Kidney capillary endothelial cell (primary cell): ENCODE measurements around the gene PPP1R16B.
A peak's percentile ranks its signal among the peaks of the same experiment; 100 is the strongest.
"Not testable (repeated sequence)": the region's sequence is repeated elsewhere in the genome, so short reads cannot be mapped to it uniquely, and the experiment has no call there.

Experiments
- DNase-seq: peaks from one replicate; pipeline ENCODE4 v3.0.0-alpha.2; 2018; ENCODE audit warnings: low spot score

Gene PPP1R16B

DNA sequence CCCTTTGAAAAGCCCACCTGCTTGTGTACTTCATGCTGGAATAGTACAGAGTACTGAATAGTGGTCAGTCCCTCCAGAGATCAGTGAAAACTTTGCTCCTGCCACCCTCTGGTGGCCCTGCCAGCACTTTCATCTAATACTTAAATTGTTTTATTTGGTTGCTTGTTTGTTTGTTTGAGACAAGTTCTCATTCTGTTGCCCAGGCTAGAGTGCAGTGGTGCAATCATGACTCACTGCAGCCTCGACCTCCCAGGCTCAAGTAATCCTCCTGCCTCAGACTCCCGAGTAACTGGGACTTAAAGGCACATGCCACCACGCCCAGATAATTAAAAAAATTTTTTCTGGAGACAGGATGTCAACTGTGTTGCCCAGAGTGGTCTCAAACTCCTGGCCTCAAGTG, 129.8 kb downstream of the PPP1R16B start:
- peak; percentile 30 for DNase-seq

DNA sequence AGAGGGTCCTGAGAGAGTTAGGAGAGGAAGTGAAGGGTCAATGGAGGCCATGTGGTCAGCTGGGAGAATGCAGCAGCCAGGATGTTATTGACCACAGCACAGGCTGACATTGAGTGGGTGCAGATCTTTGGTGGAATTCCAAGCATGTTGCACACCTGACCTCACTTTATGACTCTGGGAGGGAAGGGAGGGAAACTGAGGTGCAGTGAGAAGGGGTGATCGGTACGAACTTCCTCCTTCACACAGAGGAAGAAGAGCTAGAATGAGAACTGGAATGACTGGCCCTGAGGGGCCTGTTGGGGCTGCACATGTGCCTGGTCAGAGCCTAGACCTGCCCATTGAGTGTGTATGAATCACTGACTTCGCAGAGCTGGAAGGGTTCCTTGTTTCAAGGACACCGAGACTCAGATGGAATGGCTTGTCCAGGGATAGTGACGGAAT, 130.5 kb downstream of the PPP1R16B start:
- DNase-seq: no peak

DNA sequence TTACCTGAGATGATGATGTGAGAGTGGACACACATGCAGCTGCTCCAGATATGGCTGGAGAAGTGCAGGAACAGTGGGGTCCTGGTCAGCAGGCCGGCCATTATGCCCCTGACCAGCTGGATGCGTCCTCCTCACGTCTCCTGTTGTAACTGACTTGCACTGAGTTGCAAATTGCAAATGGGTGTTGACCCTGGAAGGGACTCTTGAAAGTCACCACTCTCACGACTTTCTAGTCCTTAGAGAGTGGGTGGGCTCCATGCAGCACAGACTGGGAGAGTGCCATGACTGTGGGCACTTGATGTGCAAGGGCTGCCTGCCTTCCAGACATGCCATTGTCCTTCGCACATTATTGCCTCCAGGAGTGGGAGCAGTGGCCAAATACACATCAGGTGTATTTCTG, 131.5 kb downstream of the PPP1R16B start:
- DNase-seq: no peak

DNA sequence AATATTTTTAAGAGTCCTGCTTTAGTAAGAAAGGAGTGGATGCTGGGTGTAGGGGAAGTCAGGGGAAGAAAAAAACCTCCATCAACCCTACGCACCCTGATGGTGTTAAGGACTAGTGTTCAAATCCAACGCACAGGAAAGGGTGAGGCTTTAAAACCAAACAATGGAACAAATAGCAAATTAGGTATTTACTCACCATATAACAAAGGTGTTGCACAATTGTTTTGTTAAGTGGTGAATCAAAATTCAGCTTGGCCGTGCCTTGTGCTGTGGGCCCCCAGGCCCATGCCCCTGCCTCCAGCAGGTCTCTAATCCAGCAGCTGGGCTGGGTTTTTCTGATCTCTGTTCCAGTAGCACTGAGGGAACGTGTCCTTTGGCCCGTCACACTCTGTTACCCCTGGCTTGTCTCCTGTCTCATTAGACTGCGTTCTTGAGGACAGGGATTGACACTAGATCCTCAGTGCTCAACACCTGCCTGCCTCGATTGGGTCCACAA, 132.5 kb downstream of the PPP1R16B start:
- DNase-seq: no peak

DNA sequence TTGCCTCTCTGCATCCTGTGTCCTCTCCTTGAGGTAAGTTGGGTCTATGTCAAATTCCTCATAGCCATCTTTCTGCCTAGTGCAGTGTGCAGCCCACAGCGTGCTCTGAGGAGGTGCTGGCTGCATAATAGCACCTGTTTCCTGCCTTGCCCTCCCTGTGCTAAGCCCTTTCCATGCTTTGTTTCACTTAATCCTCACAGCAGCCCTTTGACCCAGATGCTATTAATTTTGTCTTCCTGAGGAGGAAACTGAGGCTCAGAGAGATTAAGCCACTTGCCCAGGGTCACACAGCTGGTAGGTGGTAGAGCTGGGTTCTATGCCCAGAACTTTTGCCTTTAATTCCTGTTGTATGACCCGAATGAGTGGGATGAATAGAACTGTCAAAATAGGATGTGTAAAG, 134.2 kb downstream of the PPP1R16B start:
- no peak for DNase-seq

DNA sequence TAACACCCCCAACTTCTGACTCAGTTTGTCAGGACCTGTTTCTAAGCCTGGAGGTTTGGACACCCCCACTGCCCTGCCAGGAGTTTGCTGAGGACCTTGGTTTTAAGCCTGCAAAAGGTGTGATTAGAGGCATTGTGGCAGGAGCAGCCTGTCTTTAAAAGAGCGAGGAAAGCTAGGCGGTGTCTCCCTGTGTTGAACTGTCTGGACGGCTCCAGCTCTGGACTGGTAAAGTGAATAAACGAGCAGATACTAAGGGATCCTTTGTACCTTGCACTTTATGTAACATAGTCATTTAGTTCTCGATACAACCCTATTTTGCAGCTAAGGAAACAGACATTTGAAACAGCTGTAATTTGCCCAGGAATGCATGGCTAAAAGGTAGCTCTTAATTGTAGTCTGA, 135.1 kb downstream of the PPP1R16B start:
- no peak for DNase-seq

DNA sequence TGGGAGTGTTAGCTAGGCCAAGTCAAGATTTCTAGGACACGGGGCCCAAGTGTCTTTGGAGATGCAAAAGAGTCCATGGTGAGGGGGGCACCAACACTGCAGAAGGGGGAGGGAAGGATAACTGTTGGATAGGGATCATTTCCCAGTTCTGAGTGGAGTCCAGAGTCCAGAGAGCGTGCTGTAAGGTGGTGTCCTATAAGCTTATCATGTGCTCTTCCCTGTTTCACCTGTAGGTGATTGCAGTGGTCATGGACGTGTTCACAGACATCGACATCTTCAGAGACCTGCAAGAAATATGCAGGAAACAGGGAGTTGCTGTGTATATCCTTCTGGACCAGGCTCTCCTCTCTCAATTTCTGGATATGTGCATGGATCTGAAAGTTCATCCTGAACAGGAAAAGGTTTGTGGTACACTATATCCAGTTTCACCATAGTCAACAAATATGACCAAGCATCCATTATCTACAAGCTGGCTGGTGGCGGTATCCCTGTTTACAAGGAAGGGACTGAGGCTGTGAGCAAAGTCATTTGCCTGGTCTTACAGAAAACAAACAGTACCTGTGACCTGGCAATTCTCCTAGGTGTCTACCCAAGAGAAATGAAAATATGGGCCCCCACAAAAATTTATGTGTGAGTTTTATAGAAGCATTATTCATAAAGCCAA, 136.4 kb downstream of the PPP1R16B start:
- no peak for DNase-seq

DNA sequence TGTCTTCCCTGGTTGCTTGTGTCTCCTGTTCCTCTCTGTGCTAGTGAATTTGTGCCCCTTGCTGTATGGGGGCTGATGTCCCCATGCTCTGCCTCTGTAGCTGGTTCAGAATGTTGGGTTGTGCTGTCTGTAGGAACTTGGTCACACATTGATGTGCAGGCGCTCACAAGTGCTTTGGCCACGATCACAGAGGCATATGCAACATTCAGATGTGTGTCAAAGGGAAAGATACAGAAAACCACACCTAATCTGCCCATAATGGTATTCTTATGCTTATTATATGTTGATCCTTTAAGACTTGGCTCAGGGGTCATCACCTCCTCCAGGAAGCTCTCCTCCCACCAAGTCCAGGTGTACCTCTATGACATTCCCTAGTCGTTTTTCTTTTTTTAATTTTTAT, 139.5 kb downstream of the PPP1R16B start:
- DNase-seq: no peak

DNA sequence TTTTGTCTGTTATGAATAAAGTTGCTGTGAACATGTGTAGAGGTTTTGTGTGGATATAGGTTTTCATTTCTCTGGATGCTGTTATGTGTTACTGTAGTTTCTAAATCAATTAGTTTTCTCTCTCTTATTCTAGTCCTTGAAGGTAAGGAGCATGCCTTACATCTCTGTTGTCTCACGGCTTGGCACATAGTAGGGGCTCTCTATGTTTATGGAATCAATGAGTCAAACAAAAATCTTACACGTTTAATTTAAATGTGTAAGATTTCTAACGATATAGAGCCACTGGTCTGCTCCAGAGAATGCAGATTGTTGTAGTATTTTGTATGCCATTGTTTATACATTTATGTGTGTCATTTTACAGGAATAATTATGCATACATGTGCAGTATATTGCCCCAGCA, 141.3 kb downstream of the PPP1R16B start:
- DNase-seq: no peak

DNA sequence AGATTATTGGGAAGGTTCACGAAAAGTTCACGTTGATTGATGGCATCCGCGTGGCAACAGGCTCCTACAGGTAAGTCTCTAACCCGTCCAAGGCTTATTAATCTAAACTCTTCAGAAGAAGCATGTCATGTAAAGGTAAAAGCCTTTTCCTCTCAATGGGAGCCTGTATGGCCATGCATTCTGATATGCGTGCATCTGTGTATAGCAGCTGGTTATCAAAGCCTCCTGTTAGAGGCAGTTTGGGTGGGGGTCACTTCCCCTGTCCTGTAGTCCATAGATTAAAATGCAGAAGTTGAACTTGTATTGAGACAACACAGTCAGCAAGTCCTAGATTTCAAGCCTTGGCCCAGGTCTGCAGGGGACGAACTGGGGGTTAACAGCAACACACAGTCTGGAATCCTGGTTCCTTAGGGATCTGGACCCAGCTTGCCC, 142.4 kb downstream of the PPP1R16B start:
- no peak for DNase-seq

DNA sequence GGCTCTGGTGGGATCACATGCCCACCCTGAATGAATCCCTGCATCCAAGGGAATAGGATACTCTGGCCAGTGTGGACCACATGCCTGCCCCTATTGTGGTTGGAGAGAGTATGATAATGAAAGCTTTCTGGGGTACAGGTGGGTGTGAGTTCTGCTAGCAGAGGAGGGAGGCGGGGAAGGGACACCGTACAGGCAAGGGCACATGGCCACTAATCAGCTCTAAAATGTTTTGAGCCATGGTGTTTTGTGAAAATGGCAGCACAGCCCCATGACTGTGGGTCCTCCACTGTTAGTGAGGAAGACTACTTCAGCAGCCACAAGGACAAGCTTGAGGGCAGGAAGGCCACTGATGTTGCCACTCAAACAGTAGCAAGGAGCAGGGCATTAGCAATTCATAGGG, 144.8 kb downstream of the PPP1R16B start:
- no peak for DNase-seq

DNA sequence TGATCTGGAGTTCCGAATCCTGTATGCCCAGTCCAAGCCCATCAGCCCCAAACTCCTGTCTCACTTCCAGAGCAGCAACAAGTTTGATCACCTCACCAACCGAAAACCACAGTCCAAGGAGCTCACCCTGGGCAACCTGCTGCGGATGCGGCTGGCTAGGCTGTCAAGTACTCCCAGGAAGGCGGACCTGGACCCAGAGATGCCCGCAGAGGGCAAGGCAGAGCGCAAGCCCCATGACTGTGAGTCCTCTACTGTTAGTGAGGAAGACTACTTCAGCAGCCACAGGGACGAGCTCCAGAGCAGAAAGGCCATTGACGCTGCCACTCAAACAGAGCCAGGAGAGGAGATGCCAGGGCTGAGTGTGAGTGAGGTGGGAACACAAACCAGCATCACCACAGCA, 146.1 kb downstream of the PPP1R16B start:
- no peak for DNase-seq

DNA sequence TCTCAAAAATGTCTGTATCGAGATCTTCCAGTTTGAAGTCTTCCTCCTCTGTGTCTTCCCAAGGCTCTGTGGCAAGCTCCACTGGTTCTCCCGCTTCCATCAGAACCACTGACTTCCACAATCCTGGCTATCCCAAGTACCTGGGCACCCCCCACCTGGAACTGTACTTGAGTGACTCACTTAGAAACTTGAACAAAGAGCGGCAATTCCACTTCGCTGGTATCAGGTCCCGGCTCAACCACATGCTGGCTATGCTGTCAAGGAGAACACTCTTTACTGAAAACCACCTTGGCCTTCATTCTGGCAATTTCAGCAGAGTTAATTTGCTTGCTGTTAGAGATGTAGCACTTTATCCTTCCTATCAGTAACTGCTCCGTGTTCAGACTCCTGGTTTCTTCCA, 146.7 kb downstream of the PPP1R16B start:
- no peak for DNase-seq

DNA sequence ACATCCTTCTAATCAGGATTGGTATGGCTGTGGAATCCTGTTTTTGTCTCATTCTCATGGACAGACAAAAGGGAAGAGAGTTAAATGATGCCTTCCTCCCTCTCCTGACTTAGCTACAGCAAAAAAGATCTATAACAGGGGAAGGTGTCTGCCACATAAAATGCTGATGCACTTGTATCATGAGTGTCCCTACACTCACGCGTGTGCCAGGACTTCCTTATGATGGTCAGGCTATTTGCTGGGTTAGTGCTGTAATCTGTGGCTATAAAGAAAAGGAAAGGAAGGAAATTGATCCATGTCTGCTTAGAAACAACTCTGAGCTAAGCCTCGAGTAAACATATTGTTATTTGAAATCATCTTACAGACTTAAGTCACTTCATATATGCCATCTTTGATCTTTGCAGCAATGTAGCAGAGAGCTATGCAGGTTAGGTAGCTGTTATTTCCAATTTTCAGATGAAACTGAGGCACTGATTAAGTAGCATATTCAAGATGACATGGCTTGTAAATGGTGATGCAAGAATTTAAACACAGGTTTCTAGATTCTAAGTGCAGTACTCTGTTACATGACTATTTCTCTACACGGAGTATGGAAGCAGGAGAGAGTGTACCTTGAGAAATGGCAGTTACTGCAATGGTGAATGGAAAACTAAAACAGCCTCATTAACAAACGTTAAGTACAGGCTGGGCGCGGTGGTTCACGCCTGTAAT, 148.3 kb downstream of the PPP1R16B start:
- DNase-seq: no peak

DNA sequence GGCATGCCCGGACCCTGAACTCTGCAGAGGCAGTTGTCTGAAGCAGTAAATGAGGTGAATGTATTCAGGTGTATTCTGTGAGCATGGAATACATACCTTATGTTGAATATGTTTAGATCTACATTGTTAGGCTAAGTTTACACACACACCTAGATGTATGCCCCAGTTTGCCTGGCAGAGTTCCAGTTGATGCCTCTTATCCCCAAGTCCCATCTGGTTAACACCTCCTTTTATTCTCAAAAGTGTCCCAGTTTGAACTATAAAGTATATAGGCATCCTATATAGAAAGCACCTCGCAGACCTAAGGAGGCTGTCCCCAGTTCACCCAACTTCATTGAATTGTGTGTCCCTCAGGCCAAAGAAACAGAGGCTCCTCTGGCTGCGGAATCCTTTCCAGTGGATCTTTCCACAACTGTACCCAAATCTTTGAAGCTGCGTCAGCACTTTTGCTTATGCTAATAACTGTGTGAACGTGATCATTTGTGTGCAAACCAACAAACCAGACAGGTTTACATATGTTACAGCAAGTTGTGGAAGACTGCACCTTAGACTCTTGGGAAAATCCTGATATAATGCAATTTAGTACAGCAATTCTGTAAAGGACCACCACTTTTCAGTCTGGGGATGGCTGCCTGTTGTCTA, 151.9 kb downstream of the PPP1R16B start:
- no peak for DNase-seq

DNA sequence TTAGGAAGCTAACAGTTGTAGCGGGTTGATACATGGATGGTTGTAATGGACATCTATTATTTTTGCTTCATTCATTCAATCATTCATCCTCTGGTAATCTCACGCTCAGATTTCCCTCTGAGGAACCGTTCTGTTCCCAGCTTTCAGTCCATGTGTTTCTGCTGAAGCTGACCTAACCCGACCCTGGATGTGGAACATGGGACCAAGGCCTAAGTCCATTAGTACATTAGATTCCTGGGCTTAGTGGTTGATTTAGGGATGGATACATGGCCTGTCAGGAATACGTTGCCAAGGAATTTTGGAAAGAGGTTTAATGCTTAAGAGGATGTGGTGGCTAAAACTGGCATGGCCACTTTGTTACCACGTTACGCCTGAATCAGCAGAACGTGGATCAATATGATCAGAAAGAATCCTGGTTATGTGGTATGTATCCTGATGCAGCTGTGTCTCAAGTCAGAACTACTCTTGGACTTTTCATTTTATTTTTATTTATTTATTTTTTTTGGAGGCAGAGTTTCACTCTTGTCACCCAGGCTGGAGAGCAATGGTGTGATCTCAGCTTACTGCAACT, 152.5 kb downstream of the PPP1R16B start:
- no peak for DNase-seq

DNA sequence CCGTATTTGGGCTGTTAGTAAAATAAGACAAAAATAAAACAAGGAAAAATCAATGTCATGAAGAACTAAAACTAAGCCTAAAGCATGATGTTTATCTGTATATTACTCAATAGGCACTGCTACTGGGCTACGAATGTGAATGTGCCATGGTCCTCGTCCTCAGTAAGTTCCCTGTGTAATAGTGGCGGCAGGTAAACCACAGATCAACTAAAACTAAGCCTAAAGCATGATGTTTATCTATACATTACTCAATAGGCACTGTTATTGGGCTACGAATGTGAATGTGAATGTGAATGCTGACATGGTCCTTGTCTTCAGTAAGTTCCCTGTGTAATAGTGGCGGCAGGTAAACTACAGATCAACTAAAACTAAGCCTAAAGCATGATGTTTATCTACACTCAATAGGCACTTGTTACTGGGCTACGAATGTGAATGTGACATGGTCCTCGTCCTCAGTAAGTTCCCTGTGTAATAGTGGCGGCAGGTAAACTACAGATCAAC, 154.7 kb downstream of the PPP1R16B start:
- not testable (repeated sequence) for DNase-seq

DNA sequence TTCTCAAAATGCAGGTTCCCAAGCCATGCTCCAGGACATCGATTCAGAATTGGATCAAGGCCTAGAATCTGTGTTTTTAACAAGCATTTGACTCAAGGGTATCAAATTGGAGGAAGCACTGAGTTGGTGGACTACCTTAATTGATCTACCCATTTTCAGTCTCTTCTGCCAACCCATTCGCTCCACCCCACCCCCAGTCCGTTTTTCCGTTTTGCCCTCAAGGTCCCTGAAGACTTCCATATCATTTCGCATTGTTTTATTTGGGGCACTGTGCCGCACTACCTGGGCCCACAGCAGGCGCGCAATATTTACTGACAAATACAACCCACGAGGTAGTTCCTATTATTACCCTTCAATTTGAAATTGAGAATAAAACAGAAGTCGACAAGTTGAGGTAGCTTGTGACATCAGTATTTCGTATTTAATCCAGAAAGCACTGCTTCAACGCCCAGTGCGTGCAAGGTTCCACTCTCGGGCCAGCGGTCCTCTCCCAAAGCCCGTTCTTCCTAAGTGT, 156.1 kb downstream of the PPP1R16B start:
- peak; percentile 10 for DNase-seq

DNA sequence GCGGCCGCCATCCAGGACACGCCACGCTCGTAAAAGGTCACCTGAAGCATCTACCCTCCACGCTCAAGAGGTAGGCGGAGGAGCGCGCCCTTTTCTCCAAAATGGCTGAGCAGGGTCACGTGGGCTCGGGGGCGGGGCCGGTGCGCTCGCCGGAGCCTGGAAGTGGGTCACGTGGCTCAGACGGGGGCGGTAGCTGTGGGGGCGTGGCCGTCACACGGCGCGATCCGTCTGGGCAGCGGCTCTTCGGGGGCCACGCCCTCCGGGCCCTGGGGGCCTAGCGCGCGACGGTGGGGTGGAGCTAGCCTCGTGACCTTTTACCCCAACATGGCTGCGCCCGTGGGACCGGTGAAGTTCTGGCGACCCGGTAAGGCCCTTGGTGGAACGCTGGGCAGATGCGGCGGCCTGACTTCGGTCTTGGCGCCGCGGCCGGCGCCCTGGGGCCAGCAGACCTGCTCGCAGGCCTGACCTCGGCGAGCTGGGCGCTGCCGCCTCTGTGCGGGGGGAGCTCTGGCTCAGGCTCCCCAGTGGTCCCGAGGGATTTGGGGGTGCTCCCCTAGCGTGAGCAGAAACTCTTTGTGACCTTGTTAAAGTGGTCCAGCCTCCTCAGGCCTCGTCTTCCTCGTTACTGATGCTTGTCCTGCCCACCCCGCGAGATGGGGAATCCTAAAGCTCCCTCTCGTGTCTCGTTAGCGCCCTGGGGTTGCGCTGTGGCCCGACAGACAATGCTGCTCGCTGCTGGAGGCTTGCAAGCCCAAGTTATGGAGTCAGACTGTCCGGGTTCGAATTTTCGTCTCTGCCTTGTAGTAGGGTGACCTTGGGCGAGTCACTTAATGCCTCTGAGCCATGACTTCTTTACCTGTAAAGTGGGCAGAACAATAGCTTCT, 156.8 kb downstream of the PPP1R16B start, which contains the start of gene DHX35:
Gene DHX35, plus strand, starts transcription at position 301 of the 884 bp plus-strand sequence. Its CDS starts 24 bp downstream, at position 325.
- peak; percentile 95 for DNase-seq

DNA sequence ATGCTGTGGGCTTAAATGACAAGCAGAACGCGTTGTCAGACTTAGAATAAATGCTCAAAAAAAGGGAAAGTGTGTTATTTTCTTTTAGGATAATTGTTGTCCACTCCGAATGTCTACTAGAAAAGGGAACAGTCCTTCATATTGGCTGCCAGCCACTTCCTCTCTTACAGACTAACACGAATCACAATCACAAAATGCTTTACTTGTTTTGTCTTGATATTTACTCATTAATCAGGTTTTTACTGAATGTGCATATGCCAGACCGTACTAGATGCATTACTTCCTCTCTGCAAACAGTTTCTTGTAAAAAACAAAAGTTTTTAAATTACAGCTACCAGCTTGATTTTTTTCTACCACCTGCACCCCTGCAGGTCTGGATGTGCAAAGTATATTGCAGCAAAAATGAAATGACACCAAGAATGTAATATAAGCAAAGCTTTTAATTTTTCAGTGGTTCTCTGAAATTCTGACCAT, 157.5 kb downstream of the PPP1R16B start:
- DNase-seq: no peak

DNA sequence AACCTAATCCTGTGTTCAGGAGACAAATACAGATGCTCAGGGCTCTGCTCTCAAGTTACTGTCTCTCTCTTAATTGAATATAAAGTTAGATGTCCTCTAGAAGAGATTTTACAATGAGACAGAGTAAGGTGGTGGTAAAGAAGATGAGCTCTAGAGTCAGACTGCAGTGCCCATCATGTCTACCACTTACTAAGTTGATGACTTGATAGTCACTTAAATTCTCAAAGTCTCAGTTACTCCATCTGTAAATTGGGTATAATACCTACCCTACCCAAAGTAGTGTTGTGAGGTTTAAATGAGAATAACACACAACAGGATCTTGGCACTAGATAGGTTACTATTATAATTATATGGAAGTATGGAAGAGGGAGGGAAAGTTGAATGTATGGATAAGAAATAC, 158.2 kb downstream of the PPP1R16B start:
- DNase-seq: no peak
